IMR-90 (cell line): Measurements from ENCODE around the gene C21orf58.
"Not testable (repeated sequence)": the region's sequence is repeated elsewhere in the genome, so short reads cannot be mapped to it uniquely, and the experiment has no call there.

Source experiments
- POLR2A ChIP-seq: IDR thresholded peaks from 2 replicates; pipeline ENCODE4 v1.6.1; 2012; ENCODE audit warnings: mild to moderate bottlenecking, low read depth, low read length
- TF ChIP-seq, protein P1 (sequence below): conservative IDR thresholded peaks from 2 replicates; pipeline ENCODE4 v1.5.1; 2012; ENCODE audit warnings: mild to moderate bottlenecking, low read depth, low read length, improper control_type of control experiment
- TF ChIP-seq, protein P2 (sequence below): fragments of 150-350 bp; IDR thresholded peaks from 2 replicates; pipeline ENCODE4 v1.6.1; 2017; ENCODE audit warnings: mild to moderate bottlenecking, antibody characterized with exemption, low read length, low read depth

DNA sequence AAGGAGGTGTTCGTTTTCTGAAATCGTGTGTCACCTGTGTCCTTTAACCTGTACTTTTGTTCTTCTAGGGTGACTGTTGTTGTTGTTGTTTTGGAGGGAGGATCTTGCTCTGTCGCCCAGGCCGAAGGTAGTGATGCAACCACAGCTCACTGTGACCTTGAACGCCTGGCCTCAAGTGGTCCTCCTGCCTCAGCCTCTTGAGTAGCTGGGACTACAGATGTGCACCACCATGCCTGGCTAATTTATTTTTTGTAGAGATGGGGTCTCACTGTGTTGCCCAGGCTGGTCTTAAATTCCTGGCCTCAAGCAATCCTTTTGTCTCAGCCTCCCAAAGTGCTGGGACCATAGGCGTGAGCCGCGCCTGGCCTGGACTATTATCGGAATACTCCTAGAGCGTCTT, 49.3 kb upstream of the C21orf58 start:
- TF ChIP-seq, protein P1, sequence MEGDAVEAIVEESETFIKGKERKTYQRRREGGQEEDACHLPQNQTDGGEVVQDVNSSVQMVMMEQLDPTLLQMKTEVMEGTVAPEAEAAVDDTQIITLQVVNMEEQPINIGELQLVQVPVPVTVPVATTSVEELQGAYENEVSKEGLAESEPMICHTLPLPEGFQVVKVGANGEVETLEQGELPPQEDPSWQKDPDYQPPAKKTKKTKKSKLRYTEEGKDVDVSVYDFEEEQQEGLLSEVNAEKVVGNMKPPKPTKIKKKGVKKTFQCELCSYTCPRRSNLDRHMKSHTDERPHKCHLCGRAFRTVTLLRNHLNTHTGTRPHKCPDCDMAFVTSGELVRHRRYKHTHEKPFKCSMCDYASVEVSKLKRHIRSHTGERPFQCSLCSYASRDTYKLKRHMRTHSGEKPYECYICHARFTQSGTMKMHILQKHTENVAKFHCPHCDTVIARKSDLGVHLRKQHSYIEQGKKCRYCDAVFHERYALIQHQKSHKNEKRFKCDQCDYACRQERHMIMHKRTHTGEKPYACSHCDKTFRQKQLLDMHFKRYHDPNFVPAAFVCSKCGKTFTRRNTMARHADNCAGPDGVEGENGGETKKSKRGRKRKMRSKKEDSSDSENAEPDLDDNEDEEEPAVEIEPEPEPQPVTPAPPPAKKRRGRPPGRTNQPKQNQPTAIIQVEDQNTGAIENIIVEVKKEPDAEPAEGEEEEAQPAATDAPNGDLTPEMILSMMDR, result not testable (repeated sequence)
- TF ChIP-seq, protein P2, sequence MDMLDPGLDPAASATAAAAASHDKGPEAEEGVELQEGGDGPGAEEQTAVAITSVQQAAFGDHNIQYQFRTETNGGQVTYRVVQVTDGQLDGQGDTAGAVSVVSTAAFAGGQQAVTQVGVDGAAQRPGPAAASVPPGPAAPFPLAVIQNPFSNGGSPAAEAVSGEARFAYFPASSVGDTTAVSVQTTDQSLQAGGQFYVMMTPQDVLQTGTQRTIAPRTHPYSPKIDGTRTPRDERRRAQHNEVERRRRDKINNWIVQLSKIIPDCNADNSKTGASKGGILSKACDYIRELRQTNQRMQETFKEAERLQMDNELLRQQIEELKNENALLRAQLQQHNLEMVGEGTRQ, result not testable (repeated sequence)
- not testable (repeated sequence) for TF ChIP-seq POLR2A
